GM18505 (cell line): ENCODE data around the gene CLDN2.

Source experiments
- ATAC-seq: cut with Tn5 transposase; IDR thresholded peaks from one replicate; pipeline ENCODE4 v1.9.1; 2021; ENCODE audit not compliant: unreplicated experiment
- POLR2A ChIP-seq: IDR thresholded peaks from 4 replicates; pipeline ENCODE4 v1.6.1; 2011; ENCODE audit warnings: borderline replicate concordance; ENCODE audit not compliant: insufficient read depth, insufficient read length; ENCODE audit errors: extremely low read depth

CLDN2 gene

GRCh38 chrX:106903856-106904528, 16.2 kb upstream of the CLDN2 start:
- no peak for TF ChIP-seq POLR2A
- no peak for ATAC-seq

DNA sequence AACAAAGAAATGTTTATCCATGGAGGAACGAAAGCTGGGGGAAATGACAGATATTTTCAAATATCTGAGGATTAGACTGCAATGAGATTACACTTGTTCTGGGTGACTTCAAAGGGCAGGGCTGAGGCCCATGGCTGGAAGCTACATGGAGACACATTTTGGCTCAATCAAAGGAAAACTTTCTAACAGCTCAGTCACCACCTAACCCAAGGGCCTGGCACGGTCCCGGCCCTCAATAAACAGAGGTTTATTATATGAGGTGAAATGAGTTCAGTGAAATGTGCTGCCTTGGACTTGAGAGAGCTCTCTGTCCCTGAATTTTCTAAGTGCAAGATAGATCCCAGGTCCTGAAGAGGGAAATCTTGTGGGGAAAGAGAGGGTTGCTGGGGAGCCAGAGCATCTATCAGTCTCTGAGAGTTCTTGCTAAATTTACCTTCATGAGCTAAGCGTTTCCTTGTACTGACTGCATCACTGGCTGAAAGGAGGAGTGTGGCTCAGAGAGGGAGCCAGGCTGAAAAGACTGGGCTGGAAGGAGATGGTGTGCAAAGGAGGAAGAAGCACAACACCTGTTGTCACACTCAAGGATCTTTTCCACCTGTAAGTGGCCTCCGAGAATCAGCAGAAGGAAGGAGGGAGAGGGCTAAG, 15.0 kb upstream of the CLDN2 start:
- no peak for ATAC-seq
- no peak for TF ChIP-seq POLR2A

- no peak for TF ChIP-seq POLR2A
- no peak for ATAC-seq
These were observed 13.8 kb upstream of the CLDN2 start for GRCh38 chrX:106906361-106906760.

GRCh38 chrX:106912864-106913263, 7.3 kb upstream of the CLDN2 start:
- ATAC-seq: no peak
- no peak for TF ChIP-seq POLR2A

DNA sequence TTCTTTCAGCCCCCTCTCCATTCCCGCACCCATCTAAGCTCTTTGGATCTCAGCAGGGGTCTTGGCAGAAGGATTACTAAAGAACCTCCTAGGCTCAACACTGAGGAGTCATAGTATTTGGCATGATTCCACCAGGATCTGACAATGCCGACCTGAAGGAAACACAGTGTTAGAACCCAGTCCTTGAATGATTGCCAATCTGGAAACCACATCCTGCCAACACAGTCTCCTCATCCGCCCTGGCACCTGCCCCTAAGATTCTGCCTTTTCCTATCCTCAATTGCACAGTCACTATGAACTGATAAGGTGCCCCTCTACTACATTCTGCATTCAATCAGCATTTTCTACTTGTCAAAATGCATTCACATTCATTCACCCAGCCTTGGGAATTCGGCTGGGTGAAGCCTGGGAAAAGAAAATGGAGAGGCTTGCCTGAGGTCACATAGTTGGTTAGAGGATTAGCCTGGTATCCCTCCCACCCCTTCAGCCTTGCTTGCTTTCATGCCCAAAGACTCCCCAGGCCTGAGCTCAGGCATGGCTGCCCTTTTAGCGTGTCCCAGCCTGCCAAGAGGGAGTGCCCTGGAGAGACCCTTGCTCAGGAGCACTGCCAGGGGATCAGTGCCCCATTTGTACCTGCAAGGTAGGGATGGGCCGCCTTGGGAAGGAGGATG, 2.2 kb upstream of the CLDN2 start:
- no peak for TF ChIP-seq POLR2A
- no peak for ATAC-seq

GRCh38 chrX:106921637-106922036, 1.4 kb downstream of the CLDN2 start:
- no peak for TF ChIP-seq POLR2A
- ATAC-seq: no peak

- ATAC-seq: no peak
- TF ChIP-seq POLR2A: no peak
These were observed 6.8 kb downstream of the CLDN2 start for GRCh38 chrX:106927023-106927422.

- ATAC-seq: no peak
- TF ChIP-seq POLR2A: no peak
These were observed 7.5 kb downstream of the CLDN2 start for GRCh38 chrX:106927700-106928099.

- TF ChIP-seq POLR2A: no peak
- ATAC-seq: no peak
These were observed 8.0 kb downstream of the CLDN2 start for GRCh38 chrX:106928227-106928626.

- no peak for TF ChIP-seq POLR2A
- ATAC-seq: no peak
These were observed 11.8 kb downstream of the CLDN2 start for GRCh38 chrX:106931831-106932491.

- ATAC-seq: no peak
- no peak for TF ChIP-seq POLR2A
These were observed 12.3 kb downstream of the CLDN2 start for GRCh38 chrX:106932492-106932923.

- TF ChIP-seq POLR2A: no peak
- no peak for ATAC-seq
These were observed 12.8 kb downstream of the CLDN2 start for GRCh38 chrX:106932960-106933537.

GRCh38 chrX:106933538-106933961, 13.3 kb downstream of the CLDN2 start:
- no peak for ATAC-seq
- no peak for TF ChIP-seq POLR2A
